Measurements from ENCODE around the gene CREB5.

CREB5 gene

GRCh38 chr7:28629216-28629842 lies 217.0 kb downstream of the CREB5 start:
- DNase-seq (ENCODE audit: extremely low read depth, low read depth) = no peak
- no peak for TF ChIP-seq CTCF (IDR thresholded peaks at IDR 0.05; ENCODE audit: low read depth, low read length, missing control alignments)
- H3K4me3 ChIP-seq (replicated peaks; ENCODE audit: low read depth, low read length) = no peak overlapping the region

GRCh38 chr7:28630350-28630749 lies 218.0 kb downstream of the CREB5 start:
- peak; percentile 49 for DNase-seq (ENCODE audit: extremely low read depth, low read depth)
- H3K4me3 ChIP-seq (replicated peaks; ENCODE audit: low read depth, low read length) = no peak overlapping the region
- no peak for TF ChIP-seq CTCF (IDR thresholded peaks at IDR 0.05; ENCODE audit: low read depth, low read length, missing control alignments)

- no peak for DNase-seq (ENCODE audit: extremely low read depth, low read depth)
- TF ChIP-seq CTCF (IDR thresholded peaks at IDR 0.05; ENCODE audit: low read depth, low read length, missing control alignments) = no peak
- H3K4me3 ChIP-seq (replicated peaks; ENCODE audit: low read depth, low read length) = no peak overlapping the region
These were observed 219.7 kb downstream of the CREB5 start for GRCh38 chr7:28631995-28632394.

GRCh38 chr7:28638914-28639313 lies 226.6 kb downstream of the CREB5 start:
- DNase-seq (ENCODE audit: extremely low read depth, low read depth) = no peak
- TF ChIP-seq CTCF (IDR thresholded peaks at IDR 0.05; ENCODE audit: low read depth, low read length, missing control alignments) = no peak
- no peak overlapping the region for H3K4me3 ChIP-seq (replicated peaks; ENCODE audit: low read depth, low read length)

GRCh38 chr7:28640001-28640400 lies 227.7 kb downstream of the CREB5 start:
- no peak for DNase-seq (ENCODE audit: extremely low read depth, low read depth)
- TF ChIP-seq CTCF (IDR thresholded peaks at IDR 0.05; ENCODE audit: low read depth, low read length, missing control alignments) = no peak
- no peak overlapping the region for H3K4me3 ChIP-seq (replicated peaks; ENCODE audit: low read depth, low read length)

GRCh38 chr7:28641752-28642545 lies 229.6 kb downstream of the CREB5 start:
- TF ChIP-seq CTCF (IDR thresholded peaks at IDR 0.05; ENCODE audit: low read depth, low read length, missing control alignments) = no peak
- no peak overlapping the region for H3K4me3 ChIP-seq (replicated peaks; ENCODE audit: low read depth, low read length)
- DNase-seq (ENCODE audit: extremely low read depth, low read depth) = no peak

Data from HFF-Myc (cell line).